H1 (cell line): ENCODE measurements around the gene CAMSAP1. TPM values are rescaled to one million over a fixed set of nuclear protein-coding genes. Genes with fewer than 3 reads are reported as not detected.

Experiments
- CTCF ChIA-PET: fragments of 300-600 bp; sonication (Branson Sonifier 250); formaldehyde crosslinking; loops from one replicate; lab custom pipeline; 2021; ENCODE audit not compliant: partially characterized antibody; lab: Charles Lee
- POLR2A ChIA-PET: fragments of 300-600 bp; sonication (Branson Sonifier 250); formaldehyde crosslinking; loops from one replicate; lab custom pipeline; 2021; ENCODE audit warnings: inconsistent platforms; ENCODE audit not compliant: partially characterized antibody; lab: Charles Lee
- DNase-seq, 2 experiments: peaks; one replicate each; pipeline versions ENCODE4 v3.0.0 to v3.0.0-alpha.2; 2010 to 2022; ENCODE audit warnings: low spot score in 2 of 2, low read depth in 1 of 2, mixed read lengths in 1 of 2
- FAIRE-seq: peaks from 2 replicates; lab custom pipeline; 2011; peaks lifted over from hg19 to GRCh38; lab: Jason Lieb, UNC
- H2AFZ ChIP-seq: 2 replicates; pipeline ENCODE4 v1.8.1; 2012; ENCODE audit warnings: low read length, inconsistent platforms
- H2AK5ac ChIP-seq: 2 replicates; pipeline ENCODE4 v1.6.1; 2013; ENCODE audit warnings: low read depth, low read length
- H2BK120ac ChIP-seq: replicated peaks from 2 replicates; pipeline ENCODE3; 2013; ENCODE audit warnings: low read depth, low read length, inconsistent platforms
- H2BK12ac ChIP-seq: 2 replicates; pipeline ENCODE4 v1.6.1; 2013; ENCODE audit warnings: low read depth, low read length
- H2BK15ac ChIP-seq: 2 replicates; pipeline ENCODE4 v1.6.1; 2013; ENCODE audit warnings: low read length
- H2BK20ac ChIP-seq: 2 replicates; pipeline ENCODE4 v1.6.1; 2013; ENCODE audit warnings: low read length
- H2BK5ac ChIP-seq: 2 replicates; pipeline ENCODE4 v1.6.1; 2013; ENCODE audit warnings: low read depth, low read length
- H3K14ac ChIP-seq: 2 replicates; pipeline ENCODE4 v1.6.1; 2013; ENCODE audit warnings: inconsistent platforms; ENCODE audit not compliant: insufficient read length
- H3K18ac ChIP-seq: 2 replicates; pipeline ENCODE4 v1.6.1; 2013; ENCODE audit warnings: low read length; ENCODE audit errors: extremely low read depth
- H3K23ac ChIP-seq: 2 replicates; pipeline ENCODE4 v1.6.1; 2013; ENCODE audit warnings: inconsistent platforms; ENCODE audit not compliant: insufficient read length
- H3K23me2 ChIP-seq: 2 replicates; pipeline ENCODE4 v1.6.1; 2013; ENCODE audit warnings: low read depth, low read length
- H3K27ac ChIP-seq: 2 replicates; pipeline ENCODE4 v1.6.1; 2011; ENCODE audit warnings: low read depth, low read length, inconsistent platforms
- H3K27me3 ChIP-seq, 4 experiments: replicated peaks in 1 of 4; 1 replicate in 1 of 4; 2 replicates in 3 of 4; pipeline versions ENCODE4 v1.6.1 to v1.8.1; 2011 to 2013; ENCODE audit warnings: low read length in 3 of 4, mild to moderate bottlenecking in 3 of 4, inconsistent platforms in 2 of 4, mixed read lengths in 2 of 4, moderate library complexity in 1 of 4; ENCODE audit not compliant: control insufficient read depth in 3 of 4, insufficient read depth in 3 of 4; ENCODE audit errors: extremely low read depth in 1 of 4
- H3K36me3 ChIP-seq, 4 experiments: 2 replicates each; pipeline versions ENCODE4 v1.6.1 to v1.8.1; 2011 to 2013; ENCODE audit warnings: mild to moderate bottlenecking in 4 of 4, low read length in 3 of 4, moderate library complexity in 2 of 4, control low read depth in 1 of 4, inconsistent platforms in 1 of 4; ENCODE audit not compliant: insufficient read depth in 4 of 4, control insufficient read depth in 2 of 4
- H3K4ac ChIP-seq: replicated peaks from 2 replicates; pipeline ENCODE3; 2013; ENCODE audit warnings: low read length, low read depth, mixed read lengths, inconsistent platforms; ENCODE audit not compliant: insufficient read length
- H3K4me1 ChIP-seq, 4 experiments: replicated peaks in 1 of 4; 1 replicate in 1 of 4; 2 replicates in 3 of 4; pipeline versions ENCODE4 v1.6.1 to v1.8.1; 2011 to 2013; ENCODE audit warnings: low read length in 3 of 4, inconsistent platforms in 2 of 4, mixed read lengths in 1 of 4; ENCODE audit not compliant: insufficient read depth in 4 of 4, control insufficient read depth in 3 of 4
- H3K4me2 ChIP-seq, 2 experiments: 2 replicates each; pipeline versions ENCODE4 v1.6.1 to v1.8.1; 2011 to 2013; ENCODE audit warnings: low read depth in 2 of 2, low read length in 2 of 2, control low read depth in 1 of 2, inconsistent platforms in 1 of 2, mild to moderate bottlenecking in 1 of 2; ENCODE audit not compliant: insufficient read depth in 1 of 2
- H3K4me3 ChIP-seq, 4 experiments: fragments of 200-600, 300-600 bp in 1 of 4; sonication (generic), shearing (Covaris generic), sonication (Bioruptor Twin) in 1 of 4; 2 replicates each; pipeline versions ENCODE4 v1.5.1 to v1.8.1; 2011 to 2016; ENCODE audit warnings: low read length in 4 of 4, low read depth in 3 of 4, control low read depth in 2 of 4, inconsistent platforms in 2 of 4, mild to moderate bottlenecking in 2 of 4, mixed read lengths in 1 of 4, moderate library complexity in 1 of 4; ENCODE audit not compliant: insufficient read depth in 2 of 4; ENCODE audit errors: extremely low read depth in 1 of 4
- H3K56ac ChIP-seq: replicated peaks from 2 replicates; pipeline ENCODE3; 2013; ENCODE audit warnings: low read depth, mild to moderate bottlenecking, mixed read lengths, low read length, inconsistent platforms; ENCODE audit not compliant: insufficient read length
- H3K79me1 ChIP-seq: 2 replicates; pipeline ENCODE4 v1.6.1; 2013; ENCODE audit warnings: low read depth, low read length, control low read depth
- H3K79me2 ChIP-seq, 2 experiments: 2 replicates each; pipeline versions ENCODE4 v1.6.1 to v1.8.1; 2012 to 2013; ENCODE audit warnings: low read length in 2 of 2, mild to moderate bottlenecking in 2 of 2, inconsistent platforms in 1 of 2; ENCODE audit not compliant: insufficient read depth in 2 of 2, control insufficient read depth in 1 of 2
- H3K9ac ChIP-seq, 4 experiments: replicated peaks in 1 of 4; 1 replicate in 1 of 4; 2 replicates in 3 of 4; pipeline versions ENCODE4 v1.6.1 to v1.8.1; 2011 to 2013; ENCODE audit warnings: low read depth in 3 of 4, low read length in 3 of 4, control low read depth in 2 of 4, mild to moderate bottlenecking in 2 of 4, moderate library complexity in 2 of 4, inconsistent platforms in 1 of 4; ENCODE audit errors: extremely low read depth in 1 of 4
- H3K9me3 ChIP-seq, 2 experiments: 2 replicates each; pipeline versions ENCODE4 v1.6.1 to v1.8.1; 2012 to 2013; ENCODE audit warnings: mild to moderate bottlenecking in 2 of 2, moderate library complexity in 2 of 2, control low read depth in 1 of 2, inconsistent platforms in 1 of 2, low read depth in 1 of 2, low read length in 1 of 2, mixed read lengths in 1 of 2; ENCODE audit not compliant: insufficient read depth in 2 of 2
- H4K20me1 ChIP-seq, 2 experiments: replicated peaks in 1 of 2; 2 replicates each; pipeline versions ENCODE3 to v1.8.1; 2011 to 2013; ENCODE audit warnings: inconsistent platforms in 2 of 2, low read length in 2 of 2, mild to moderate bottlenecking in 1 of 2; ENCODE audit not compliant: insufficient read depth in 2 of 2, control insufficient read depth in 1 of 2
- H4K5ac ChIP-seq: 2 replicates; pipeline ENCODE4 v1.6.1; 2013; ENCODE audit warnings: low read length, low read depth, mixed read lengths, inconsistent platforms; ENCODE audit not compliant: insufficient read length
- H4K8ac ChIP-seq: 2 replicates; pipeline ENCODE4 v1.8.0; 2013; ENCODE audit warnings: mild to moderate bottlenecking, moderate library complexity, low read length, inconsistent platforms; ENCODE audit not compliant: insufficient read depth; ENCODE audit errors: extremely low read depth
- H4K91ac ChIP-seq: replicated peaks from 2 replicates; pipeline ENCODE3; 2013; ENCODE audit warnings: low read length, mixed read lengths, inconsistent platforms; ENCODE audit not compliant: insufficient read length
- EGR1 ChIP-seq: IDR thresholded peaks from 2 replicates; pipeline ENCODE4 v1.6.1; 2011; ENCODE audit warnings: low read depth, low read length, borderline replicate concordance
- NANOG ChIP-seq: IDR thresholded peaks from 2 replicates; pipeline ENCODE4 v1.6.1; 2011; ENCODE audit warnings: low read length, low read depth, mild to moderate bottlenecking, inconsistent platforms; ENCODE audit not compliant: insufficient read depth, poor library complexity, severe bottlenecking
- RFX5 ChIP-seq: IDR thresholded peaks from 2 replicates; pipeline ENCODE4 v1.6.1; 2011; ENCODE audit warnings: low read depth, low read length, improper control_type of control experiment, borderline replicate concordance
- TBP ChIP-seq: IDR thresholded peaks from 2 replicates; pipeline ENCODE4 v1.6.1; 2011; ENCODE audit warnings: low read depth, low read length, improper control_type of control experiment
- WGBS, 2 experiments: shearing (Covaris generic) in 1 of 2; methylation state at CpG; one replicate each; pipeline versions ENCODE4 v1.1.6 to v1.1.7; 2013 to 2015; ENCODE audit warnings: low lambda C conversion rate in 2 of 2, mixed read lengths in 2 of 2, inconsistent platforms in 1 of 2, low coverage in 1 of 2, missing lambda C conversion rate in 1 of 2; ENCODE audit not compliant: insufficient replicate concordance in 2 of 2, insufficient coverage in 1 of 2, insufficient read length in 1 of 2; ENCODE audit errors: extremely low coverage in 1 of 2, missing lambda C conversion rate in 1 of 2; 5-methylcytosine and 5-hydroxymethylcytosine counted together
- polyA plus RNA-seq, 7 experiments: library from polyadenylated mRNA; depleted of rRNA in 3 of 7; stranded (reverse) in 5 of 7; unstranded in 2 of 7; fragments of >200 nt in 5 of 7; fragments of 200-250 nt in 2 of 7; gene quantifications; 1 replicate in 5 of 7; 2 replicates in 1 of 7; 4 replicates in 1 of 7; pipeline versions ENCODE4 v1.2.1 to v1.2.3, GENCODE V29; 2011 to 2013; ENCODE audit warnings: missing spikeins in 2 of 7, mixed read lengths in 2 of 7
- total RNA-seq: library from RNA; stranded (reverse); fragmentation: NEBNext Ultra II Directional; extraction: Animal tissue kit (Norgen Biotek cat#: 25700); gene quantifications from 2 replicates; pipeline ENCODE4 v1.2.1, GENCODE V29; 2021

CAMSAP1 gene
- total and polyA plus RNA-seq, 2 of the 8 experiments (the other 6 are each of a cell fraction or from before 2014, with no cell fraction given) = 13.4 to 44.0 TPM

GRCh38 chr9:135919318-135919890, 12.1 kb upstream of the CAMSAP1 start:
- H2BK20ac ChIP-seq = no peak overlapping the region
- H3K9me3 ChIP-seq = peaks cover 47 to 52% of the 10 kb centered on the region in 2 experiments
- H4K91ac ChIP-seq = no peak overlapping the region
- no peak overlapping the region for H2BK120ac ChIP-seq
- H3K18ac ChIP-seq = no peak overlapping the region
- H4K5ac ChIP-seq = no peak overlapping the region
- no peak overlapping the region for H3K4me3 ChIP-seq
- ChIA-PET POLR2A (interaction anchor here (1.4 to 2.0 kb wide), 2 partner anchors 10 to 49 kb away, joined by 3 to 6 read pairs; no protein-coding TSS in a partner anchor), CTCF (no interaction called here)
- H3K14ac ChIP-seq = no peak overlapping the region
- no peak overlapping the region for H2BK15ac ChIP-seq
- H3K27ac ChIP-seq = no peak overlapping the region
- no peak for DNase-seq
- H2AFZ ChIP-seq = no peak overlapping the region
- H3K23me2 ChIP-seq = no peaks in the 10 kb centered on the region
- peaks cover 7 to 28% (median 18%) of the 10 kb centered on the region in 4 experiments for H3K36me3 ChIP-seq
- no peak overlapping the region for H2BK5ac ChIP-seq
- no peak overlapping the region for H3K4me2 ChIP-seq
- WGBS, 2 experiments = 94% methylated on average over 10 of the region's 11 CpGs; no CpG with 5 or more reads in 1 of the 2 experiments
- no peak overlapping the region for H2BK12ac ChIP-seq
- no peak overlapping the region for H3K56ac ChIP-seq
- no peak overlapping the region for H3K23ac ChIP-seq
- peaks cover 0 to 3% of the 10 kb centered on the region in 2 experiments for H4K20me1 ChIP-seq
- H3K4ac ChIP-seq = no peak overlapping the region
- no peak overlapping the region for H4K8ac ChIP-seq
- H3K79me1 ChIP-seq = no peaks in the 10 kb centered on the region
- H3K9ac ChIP-seq = no peak overlapping the region
- H3K4me1 ChIP-seq = no peaks in the 10 kb centered on the region; a peak in 1 of 7 replicates
- H3K27me3 ChIP-seq = no peaks in the 10 kb centered on the region; a peak in 3 of 7 replicates
- H2AK5ac ChIP-seq = no peak overlapping the region
- FAIRE-seq = no peak
- H3K79me2 ChIP-seq = no peaks in the 10 kb centered on the region
- no peak for TF ChIP-seq RFX5
- no peak for TF ChIP-seq TBP
- TF ChIP-seq NANOG = no peak
- no peak for TF ChIP-seq EGR1
